GM12864 (cell line): ENCODE results near the gene EPYC.

ENCODE experiments used
- DNase-seq: peaks from one replicate; pipeline ENCODE4 v3.0.0-alpha.2; 2011; ENCODE audit warnings: low read depth
- H3K4me3 ChIP-seq: 2 replicates; pipeline ENCODE4 v1.5.1; 2011; ENCODE audit warnings: mild to moderate bottlenecking, low read depth, low read length, control low read depth
- CTCF ChIP-seq: IDR thresholded peaks from 2 replicates; pipeline ENCODE4 v1.5.1; 2011; ENCODE audit warnings: low read depth, mild to moderate bottlenecking, moderate library complexity, low read length, control low read depth, inconsistent platforms; ENCODE audit errors: missing control alignments

Gene EPYC

GRCh38 chr12:90984114-90984513 lies 20.7 kb downstream of the EPYC start:
- TF ChIP-seq CTCF = no peak

GRCh38 chr12:90982170-90982569 lies 22.6 kb downstream of the EPYC start:
- no peak overlapping the region for H3K4me3 ChIP-seq
- DNase-seq = no peak
- TF ChIP-seq CTCF = no peak

More at GRCh38 chr12:90984114-90984513, 20.7 kb downstream of the EPYC start:
- no peak overlapping the region for H3K4me3 ChIP-seq
- DNase-seq = no peak

- H3K4me3 ChIP-seq = no peak overlapping the region
- DNase-seq = no peak
- no peak for TF ChIP-seq CTCF
Measured at GRCh38 chr12:90979951-90980350, 24.8 kb downstream of the EPYC start.

- no peak for TF ChIP-seq CTCF
- no peak overlapping the region for H3K4me3 ChIP-seq
- no peak for DNase-seq
Measured at GRCh38 chr12:90979019-90979418, 25.8 kb downstream of the EPYC start.

- peak; percentile 61 for TF ChIP-seq CTCF
- H3K4me3 ChIP-seq = no peak overlapping the region
- DNase-seq = peak; percentile 12
Measured at GRCh38 chr12:90978117-90978770, 26.5 kb downstream of the EPYC start.

- TF ChIP-seq CTCF = no peak
- H3K4me3 ChIP-seq = no peak overlapping the region
- DNase-seq = no peak
Measured at GRCh38 chr12:90977224-90977623, 27.5 kb downstream of the EPYC start.

GRCh38 chr12:90974286-90974685 lies 30.5 kb downstream of the EPYC start:
- H3K4me3 ChIP-seq = no peak overlapping the region
- DNase-seq = no peak
- no peak for TF ChIP-seq CTCF
